OCI-LY3 (cell line): Measurements from ENCODE around the gene ABCA8.
"Not testable (repeated sequence)": the region's sequence is repeated elsewhere in the genome, so short reads cannot be mapped to it uniquely, and the experiment has no call there.

Experiments
- H2AFZ ChIP-seq: fragments of 200-600, 300-600 bp; shearing (Covaris generic); 2 replicates; pipeline ENCODE4 v1.6.0; 2014; ENCODE audit warnings: antibody characterized with exemption, low read depth, low read length
- H3K27ac ChIP-seq: fragments of 200-600, 300-600 bp; sonication (generic); 2 replicates; pipeline ENCODE4 v1.5.1; 2014; ENCODE audit warnings: mild to moderate bottlenecking, low read length, moderate library complexity, mixed read lengths
- H3K27me3 ChIP-seq: fragments of 200-600, 300-600 bp; sonication (generic); 2 replicates; pipeline ENCODE4 v1.6.1; 2014; ENCODE audit warnings: low read depth, low read length, mixed read lengths
- H3K36me3 ChIP-seq: fragments of 200-600, 300-600 bp; sonication (generic); replicated peaks from 2 replicates; pipeline ENCODE3; 2014; ENCODE audit warnings: low read depth, low read length, mixed read lengths
- H3K4me1 ChIP-seq: fragments of 300-600, 200-600 bp; sonication (generic); 2 replicates; pipeline ENCODE4 v1.6.1; 2014; ENCODE audit warnings: low read length, mixed read lengths
- H3K4me2 ChIP-seq: fragments of 200-600, 300-600 bp; sonication (generic); 2 replicates; pipeline ENCODE4 v1.6.1; 2014; ENCODE audit warnings: low read length, mixed read lengths
- H3K4me3 ChIP-seq: fragments of 300-600, 200-600 bp; sonication (generic); 2 replicates; pipeline ENCODE4 v1.5.1; 2014; ENCODE audit warnings: antibody characterized with exemption, mild to moderate bottlenecking, low read length, moderate library complexity
- H3K79me2 ChIP-seq: fragments of 300-600, 200-600 bp; shearing (Covaris generic); 2 replicates; pipeline ENCODE4 v1.6.1; 2014; ENCODE audit warnings: mild to moderate bottlenecking, low read length, mixed read lengths
- H3K9ac ChIP-seq: fragments of 300-600, 200-600 bp; shearing (Covaris generic); 2 replicates; pipeline ENCODE4 v1.6.0; 2014; ENCODE audit warnings: mild to moderate bottlenecking, low read length, moderate library complexity
- H3K9me3 ChIP-seq: fragments of 200-600, 300-600 bp; shearing (Covaris generic); 2 replicates; pipeline ENCODE4 v1.6.1; 2014; ENCODE audit warnings: low read length, mixed read lengths; ENCODE audit not compliant: insufficient read depth
- H4K20me1 ChIP-seq: fragments of 200-600, 300-600 bp; sonication (generic); 2 replicates; pipeline ENCODE4 v1.6.1; 2016; ENCODE audit warnings: low read length, mixed read lengths; ENCODE audit not compliant: insufficient read depth
- CTCF ChIP-seq: fragments of 200-600, 300-600 bp; sonication (generic); IDR thresholded peaks from 2 replicates; pipeline ENCODE4 v1.5.1; 2014; ENCODE audit warnings: antibody characterized with exemption, low read length, low read depth
- EZH2phosphoT487 ChIP-seq: fragments of 200-600 bp; shearing (Covaris generic); IDR thresholded peaks from 2 replicates; pipeline ENCODE4 v1.6.1; 2018; ENCODE audit warnings: antibody characterized with exemption, mixed run types, low read depth

Gene ABCA8

GRCh38 chr17:68963958-68964357, 8.8 kb upstream of the ABCA8 start:
- no peak overlapping the region for H3K9ac ChIP-seq
- no peaks in the 10 kb centered on the region for H3K27me3 ChIP-seq
- H2AFZ ChIP-seq, result no peak overlapping the region
- H3K36me3 ChIP-seq, result no peaks in the 10 kb centered on the region
- TF ChIP-seq CTCF (no peak), EZH2phosphoT487 (no peak)
- H3K4me1 ChIP-seq, result peaks cover 5% of the 10 kb centered on the region; the same call in 1 of the 2 replicates
- no peak overlapping the region for H3K4me2 ChIP-seq
- H3K9me3 ChIP-seq, result no peaks in the 10 kb centered on the region
- no peak overlapping the region for H3K4me3 ChIP-seq
- H4K20me1 ChIP-seq, result no peaks in the 10 kb centered on the region
- no peaks in the 10 kb centered on the region for H3K79me2 ChIP-seq
- H3K27ac ChIP-seq, result no peak overlapping the region

GRCh38 chr17:68961214-68961882, 6.2 kb upstream of the ABCA8 start:
- H3K79me2 ChIP-seq, result no peaks in the 10 kb centered on the region
- TF ChIP-seq EZH2phosphoT487 (no peak), CTCF (no peak)
- no peaks in the 10 kb centered on the region for H3K27me3 ChIP-seq
- H4K20me1 ChIP-seq, result no peaks in the 10 kb centered on the region
- peak overlapping the region; percentile 26; the same call in 1 of the 2 replicates for H3K4me2 ChIP-seq
- no peaks in the 10 kb centered on the region for H3K36me3 ChIP-seq
- no peaks in the 10 kb centered on the region for H3K9me3 ChIP-seq
- peak overlapping the region; percentile 51 for H2AFZ ChIP-seq
- H3K4me1 ChIP-seq, result peaks cover 4% of the 10 kb centered on the region; the same call in 1 of the 2 replicates
- H3K4me3 ChIP-seq, result no peak overlapping the region
- no peak overlapping the region for H3K27ac ChIP-seq
- no peak overlapping the region for H3K9ac ChIP-seq

GRCh38 chr17:68959117-68959516, 3.9 kb upstream of the ABCA8 start:
- not testable (repeated sequence) for H3K36me3 ChIP-seq, H3K9me3 ChIP-seq, H3K79me2 ChIP-seq, H2AFZ ChIP-seq, H3K4me1 ChIP-seq, H3K27me3 ChIP-seq, H3K9ac ChIP-seq, H4K20me1 ChIP-seq, H3K4me3 ChIP-seq, H3K4me2 ChIP-seq, H3K27ac ChIP-seq

GRCh38 chr17:68957944-68958343, 2.8 kb upstream of the ABCA8 start:
- H3K27ac ChIP-seq, result no peak overlapping the region
- no peak overlapping the region for H3K4me3 ChIP-seq
- no peaks in the 10 kb centered on the region for H3K36me3 ChIP-seq
- TF ChIP-seq EZH2phosphoT487, result no peak
- TF ChIP-seq CTCF, result no peak
- H4K20me1 ChIP-seq, result no peaks in the 10 kb centered on the region
- no peaks in the 10 kb centered on the region for H3K27me3 ChIP-seq
- no peaks in the 10 kb centered on the region for H3K9me3 ChIP-seq
- peaks cover 4% of the 10 kb centered on the region; the same call in 1 of the 2 replicates for H3K4me1 ChIP-seq
- no peak overlapping the region for H2AFZ ChIP-seq
- no peak overlapping the region for H3K9ac ChIP-seq
- H3K4me2 ChIP-seq, result no peak overlapping the region
- H3K79me2 ChIP-seq, result no peaks in the 10 kb centered on the region
